CD8-positive, alpha-beta memory T cell (primary cell): ENCODE results near the gene MOGAT1. TPM values are rescaled to one million over a fixed set of nuclear protein-coding genes. Genes with fewer than 3 reads are reported as not detected.

Experiments used
- CTCF ChIA-PET: fragments of 350-600 bp; sonication (Branson Sonifier 250); formaldehyde crosslinking; loops from one replicate; lab custom pipeline; 2021; ENCODE audit warnings: antibody characterized with exemption; lab: Charles Lee
- POLR2A ChIA-PET: fragments of 350-600 bp; sonication (Branson Sonifier 250); formaldehyde crosslinking; loops from one replicate; lab custom pipeline; 2021; ENCODE audit warnings: antibody characterized with exemption; lab: Charles Lee
- DNase-seq, 5 donors: peaks; one replicate each; pipeline versions ENCODE4 v3.0.0 to v3.0.0-alpha.2; 2020 to 2022; ENCODE audit warnings: mixed read lengths in 1 of 5
- H3K27ac ChIP-seq: one replicate; pipeline ENCODE4 v1.7.0; 2013; ENCODE audit warnings: low read depth, mild to moderate bottlenecking, low read length, moderate library complexity
- H3K27me3 ChIP-seq: 2 replicates; pipeline ENCODE4 v1.7.0; 2013; ENCODE audit warnings: low read length, mild to moderate bottlenecking; ENCODE audit not compliant: insufficient read depth, poor library complexity, severe bottlenecking
- H3K36me3 ChIP-seq: 2 replicates; pipeline ENCODE4 v1.7.0; 2013; ENCODE audit warnings: mild to moderate bottlenecking, low read length, moderate library complexity; ENCODE audit not compliant: insufficient read depth
- H3K4me1 ChIP-seq: 2 replicates; pipeline ENCODE4 v1.7.0; 2013; ENCODE audit warnings: mild to moderate bottlenecking, low read length, moderate library complexity; ENCODE audit not compliant: insufficient read depth
- H3K4me3 ChIP-seq: 2 replicates; pipeline ENCODE4 v1.7.0; 2013; ENCODE audit warnings: mild to moderate bottlenecking, low read length
- H3K9me3 ChIP-seq: 2 replicates; pipeline ENCODE4 v1.7.0; 2013; ENCODE audit warnings: mild to moderate bottlenecking, low read length
- H3K27ac Mint-ChIP-seq, 8 donors: one replicate each; pipeline ENCODE4 v1.8.0; 2020 to 2021; ENCODE audit warnings: mixed read lengths in 8 of 8, mild to moderate bottlenecking in 6 of 8, inconsistent platforms in 3 of 8, moderate library complexity in 3 of 8
- H3K27me3 Mint-ChIP-seq, 2 donors: one replicate each; pipeline ENCODE4 v1.8.0; 2020 to 2021; ENCODE audit warnings: mixed read lengths in 2 of 2, mild to moderate bottlenecking in 1 of 2, moderate library complexity in 1 of 2
- H3K36me3 Mint-ChIP-seq, 3 donors: one replicate each; pipeline ENCODE4 v1.8.0; 2020 to 2021; ENCODE audit warnings: mixed read lengths in 3 of 3, inconsistent platforms in 1 of 3, mild to moderate bottlenecking in 1 of 3
- H3K4me1 Mint-ChIP-seq, 3 donors: one replicate each; pipeline ENCODE4 v1.8.0; 2020 to 2021; ENCODE audit warnings: mixed read lengths in 3 of 3, inconsistent platforms in 1 of 3, mild to moderate bottlenecking in 1 of 3
- H3K4me3 Mint-ChIP-seq, 7 donors: one replicate each; pipeline ENCODE4 v1.8.0; 2020 to 2021; ENCODE audit warnings: mixed read lengths in 7 of 7, mild to moderate bottlenecking in 6 of 7, moderate library complexity in 4 of 7, inconsistent platforms in 2 of 7
- H3K9me3 Mint-ChIP-seq, 5 donors: one replicate each; pipeline ENCODE4 v1.8.0; 2020 to 2022; ENCODE audit warnings: mixed read lengths in 5 of 5, mild to moderate bottlenecking in 3 of 5, moderate library complexity in 2 of 5, inconsistent platforms in 1 of 5
- polyA plus RNA-seq: library from polyadenylated mRNA; unstranded; fragments of 300-500 nt; fragmentation: Illumina TruSeq; gene quantifications from one replicate; pipeline ENCODE4 v1.2.3, GENCODE V29; 2021
- total RNA-seq, 2 experiments: library from RNA; stranded (reverse); gene quantifications; one replicate each; pipeline ENCODE4 v1.2.3, GENCODE V29; 2021

The MOGAT1 gene
- total and polyA plus RNA-seq, 3 experiments from 2014 or later, result not detected

GRCh38 chr2:222731201-222731621, 59.8 kb downstream of the MOGAT1 start:
- Mint-ChIP-seq H3K27ac (no peak overlapping the region), H3K9me3 (no peaks in the 10 kb centered on the region), H3K4me3 (no peak overlapping the region), H3K27me3 (peaks cover 10 to 31% of the 10 kb centered on the region in 2 donors), H3K4me1 (no peaks in the 10 kb centered on the region), H3K36me3 (no peaks in the 10 kb centered on the region)
- CTCF ChIA-PET, result no interaction called here
- H3K4me1 ChIP-seq, result no peaks in the 10 kb centered on the region
- H3K4me3 ChIP-seq, result no peak overlapping the region
- H3K27ac ChIP-seq, result no peak overlapping the region
- DNase-seq, result no peak
- H3K9me3 ChIP-seq, result no peaks in the 10 kb centered on the region
- H3K36me3 ChIP-seq, result no peaks in the 10 kb centered on the region
- no peaks in the 10 kb centered on the region for H3K27me3 ChIP-seq
- POLR2A ChIA-PET, result no interaction called here

- H3K36me3 ChIP-seq, result no peaks in the 10 kb centered on the region
- CTCF ChIA-PET, result no interaction called here
- no peak overlapping the region for H3K27ac Mint-ChIP-seq
- H3K4me1 Mint-ChIP-seq, result no peaks in the 10 kb centered on the region
- no peaks in the 10 kb centered on the region for H3K9me3 ChIP-seq
- H3K4me3 ChIP-seq, result no peak overlapping the region
- H3K27ac ChIP-seq, result no peak overlapping the region
- no peaks in the 10 kb centered on the region for H3K4me1 ChIP-seq
- no peak for DNase-seq
- peaks cover 10 to 32% of the 10 kb centered on the region in 2 donors for H3K27me3 Mint-ChIP-seq
- POLR2A ChIA-PET, result no interaction called here
- no peaks in the 10 kb centered on the region for H3K9me3 Mint-ChIP-seq
- no peaks in the 10 kb centered on the region for H3K27me3 ChIP-seq
- H3K36me3 Mint-ChIP-seq, result no peaks in the 10 kb centered on the region
- no peak overlapping the region for H3K4me3 Mint-ChIP-seq
Observed at GRCh38 chr2:222732489-222733178, 61.2 kb downstream of the MOGAT1 start.

DNA sequence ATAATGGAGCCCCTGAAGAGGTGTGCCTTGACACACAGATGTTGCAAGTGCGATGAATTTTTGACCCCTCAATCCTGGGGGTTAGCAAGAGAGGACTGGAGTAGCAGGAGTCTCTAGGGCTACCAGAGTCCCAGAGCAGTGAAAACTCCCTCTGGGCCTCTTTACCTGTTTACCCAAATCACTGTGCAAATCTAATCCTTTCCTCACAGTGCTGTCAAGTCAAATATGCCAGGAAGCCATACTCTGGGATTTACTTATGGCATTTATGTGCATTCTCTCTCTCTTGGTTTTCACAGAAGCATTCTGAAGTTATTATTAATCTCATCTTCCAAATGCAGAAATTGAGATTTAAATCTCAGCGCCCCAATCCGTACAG, 62.0 kb downstream of the MOGAT1 start:
- POLR2A ChIA-PET, result no interaction called here
- no peaks in the 10 kb centered on the region for H3K4me1 ChIP-seq
- peaks cover 10 to 34% of the 10 kb centered on the region in 2 donors for H3K27me3 Mint-ChIP-seq

DNA sequence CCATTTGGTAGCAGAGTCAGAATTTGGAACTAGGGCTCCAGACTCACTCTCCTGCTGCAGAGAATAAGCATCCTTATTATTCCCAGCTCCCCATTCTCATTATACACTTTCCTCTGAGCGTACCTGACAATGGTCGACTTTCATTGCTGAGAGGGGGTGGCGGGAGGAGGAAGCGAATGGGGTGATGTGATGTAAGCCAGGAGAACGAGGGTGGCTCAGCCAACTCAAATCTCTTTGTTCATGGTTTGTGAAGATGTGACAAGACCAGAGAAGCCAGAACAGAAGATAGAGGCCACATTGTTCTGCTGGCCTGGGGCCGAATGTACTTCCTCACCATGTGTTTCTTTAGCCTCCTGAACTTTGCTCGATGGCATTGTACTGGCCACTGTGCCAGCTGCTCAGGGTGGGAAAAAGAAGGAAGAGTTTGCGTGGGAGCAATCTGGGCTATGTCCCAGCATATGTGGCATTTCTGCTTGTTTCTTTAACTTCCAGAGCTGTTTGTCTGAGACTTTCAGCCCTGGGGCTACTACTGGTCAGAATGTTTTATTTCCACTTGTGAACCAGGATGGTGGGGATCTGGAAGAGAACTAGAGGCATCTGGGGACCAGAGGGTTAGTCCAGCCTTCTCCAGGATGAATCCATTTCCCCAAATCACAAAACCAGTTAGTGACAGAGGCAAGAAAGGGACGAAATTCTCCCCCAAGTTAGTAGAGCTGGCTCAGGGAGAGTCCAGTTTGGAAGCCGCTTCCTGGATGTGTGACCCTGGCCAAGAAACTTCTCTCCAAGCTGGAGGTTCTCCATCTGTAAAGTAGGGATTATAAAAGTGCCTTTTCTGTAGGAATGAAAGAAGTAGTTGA, 62.6 kb downstream of the MOGAT1 start:
- ChIA-PET POLR2A (no interaction called here), CTCF (no interaction called here)
- Mint-ChIP-seq H3K9me3 (no peaks in the 10 kb centered on the region), H3K4me3 (no peak overlapping the region), H3K4me1 (peaks cover 0 to 3% (median 0%) of the 10 kb centered on the region in 3 donors), H3K27me3 (peaks cover 8 to 36% of the 10 kb centered on the region in 2 donors), H3K36me3 (no peaks in the 10 kb centered on the region), H3K27ac (no peak overlapping the region)
- Histone ChIP-seq H3K9me3 (no peaks in the 10 kb centered on the region), H3K27ac (no peak overlapping the region), H3K4me3 (no peak overlapping the region), H3K27me3 (no peaks in the 10 kb centered on the region), H3K4me1 (no peaks in the 10 kb centered on the region), H3K36me3 (no peaks in the 10 kb centered on the region)
- no peak for DNase-seq

More for the DNA sequence above, 62.0 kb downstream of the MOGAT1 start:
- Histone ChIP-seq H3K4me3 (no peak overlapping the region), H3K9me3 (no peaks in the 10 kb centered on the region), H3K27me3 (no peaks in the 10 kb centered on the region), H3K27ac (no peak overlapping the region), H3K36me3 (no peaks in the 10 kb centered on the region)
- no peaks in the 10 kb centered on the region for H3K36me3 Mint-ChIP-seq
- H3K9me3 Mint-ChIP-seq, result no peaks in the 10 kb centered on the region
- H3K4me3 Mint-ChIP-seq, result no peak overlapping the region
- H3K4me1 Mint-ChIP-seq, result no peaks in the 10 kb centered on the region
- CTCF ChIA-PET, result no interaction called here
- DNase-seq, result no peak
- H3K27ac Mint-ChIP-seq, result no peak overlapping the region

DNA sequence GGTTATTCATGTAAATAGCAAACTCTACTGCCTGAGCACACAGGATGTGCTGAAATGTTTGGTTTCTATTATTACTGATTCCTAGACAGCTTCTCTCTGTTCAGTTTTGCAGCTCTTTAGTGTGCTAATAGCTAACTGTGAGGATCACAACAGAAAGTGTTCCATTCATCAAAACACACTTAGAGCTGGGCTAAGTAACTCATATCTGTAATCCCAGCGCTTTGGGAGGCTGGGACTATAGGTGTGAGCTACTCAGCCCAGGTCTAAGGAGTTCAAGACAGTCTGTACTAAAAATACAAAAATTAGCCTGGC, 63.2 kb downstream of the MOGAT1 start:
- Histone ChIP-seq H3K27ac (no peak overlapping the region), H3K4me3 (no peak overlapping the region), H3K36me3 (no peaks in the 10 kb centered on the region), H3K4me1 (no peaks in the 10 kb centered on the region), H3K9me3 (no peaks in the 10 kb centered on the region), H3K27me3 (no peaks in the 10 kb centered on the region)
- Mint-ChIP-seq H3K36me3 (no peaks in the 10 kb centered on the region), H3K4me3 (no peak overlapping the region), H3K27me3 (peaks cover 4 to 36% of the 10 kb centered on the region in 2 donors), H3K4me1 (peaks cover 0 to 4% (median 0%) of the 10 kb centered on the region in 3 donors), H3K27ac (no peak overlapping the region), H3K9me3 (no peaks in the 10 kb centered on the region)
- ChIA-PET CTCF (no interaction called here), POLR2A (no interaction called here)
- no peak for DNase-seq

- no peak overlapping the region for H3K4me3 Mint-ChIP-seq
- no peaks in the 10 kb centered on the region for H3K4me1 ChIP-seq
- no peaks in the 10 kb centered on the region for H3K36me3 Mint-ChIP-seq
- H3K4me3 ChIP-seq, result no peak overlapping the region
- POLR2A ChIA-PET, result no interaction called here
- H3K27ac Mint-ChIP-seq, result no peak overlapping the region
- no peak overlapping the region for H3K27ac ChIP-seq
- no peaks in the 10 kb centered on the region for H3K27me3 ChIP-seq
- H3K27me3 Mint-ChIP-seq, result peaks cover 2 to 23% of the 10 kb centered on the region in 2 donors
- H3K36me3 ChIP-seq, result no peaks in the 10 kb centered on the region
- peaks cover 0 to 4% (median 0%) of the 10 kb centered on the region in 3 donors for H3K4me1 Mint-ChIP-seq
- no peaks in the 10 kb centered on the region for H3K9me3 Mint-ChIP-seq
- CTCF ChIA-PET, result no interaction called here
- H3K9me3 ChIP-seq, result no peaks in the 10 kb centered on the region
- DNase-seq, result no peak
Observed at GRCh38 chr2:222736301-222736700, 64.8 kb downstream of the MOGAT1 start.

DNA sequence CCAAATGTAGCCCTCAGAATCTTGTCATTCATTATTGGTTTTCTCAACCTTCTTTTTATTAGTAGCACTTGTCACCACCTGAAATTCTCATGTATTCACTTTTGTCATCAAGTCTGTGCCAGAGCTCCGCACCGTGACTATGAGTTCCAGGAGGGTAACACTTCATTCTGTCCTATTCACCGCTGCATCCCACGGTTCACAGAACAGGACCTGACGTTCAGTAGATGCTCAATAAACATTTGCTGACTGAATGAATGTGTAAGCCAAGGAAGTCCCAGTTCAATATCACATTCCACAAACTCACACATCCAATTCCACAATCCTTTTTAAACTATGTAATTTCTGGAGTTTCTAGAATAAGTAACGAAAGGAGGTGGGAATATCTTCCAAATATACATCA, 65.5 kb downstream of the MOGAT1 start:
- no peaks in the 10 kb centered on the region for H3K36me3 Mint-ChIP-seq
- Histone ChIP-seq H3K9me3 (no peaks in the 10 kb centered on the region), H3K4me3 (no peak overlapping the region), H3K4me1 (no peaks in the 10 kb centered on the region), H3K27ac (no peak overlapping the region), H3K27me3 (no peaks in the 10 kb centered on the region), H3K36me3 (no peaks in the 10 kb centered on the region)
- DNase-seq, result no peak
- ChIA-PET POLR2A (no interaction called here), CTCF (interaction anchor here (1.5 to 1.6 kb wide), 2 partner anchors 33 to 46 kb away, joined by 3 read pairs; no protein-coding TSS in a partner anchor)
- H3K27ac Mint-ChIP-seq, result no peak overlapping the region
- H3K4me1 Mint-ChIP-seq, result peaks cover 0 to 4% (median 0%) of the 10 kb centered on the region in 3 donors
- peaks cover 2 to 23% of the 10 kb centered on the region in 2 donors for H3K27me3 Mint-ChIP-seq
- H3K9me3 Mint-ChIP-seq, result no peaks in the 10 kb centered on the region
- H3K4me3 Mint-ChIP-seq, result no peak overlapping the region

DNA sequence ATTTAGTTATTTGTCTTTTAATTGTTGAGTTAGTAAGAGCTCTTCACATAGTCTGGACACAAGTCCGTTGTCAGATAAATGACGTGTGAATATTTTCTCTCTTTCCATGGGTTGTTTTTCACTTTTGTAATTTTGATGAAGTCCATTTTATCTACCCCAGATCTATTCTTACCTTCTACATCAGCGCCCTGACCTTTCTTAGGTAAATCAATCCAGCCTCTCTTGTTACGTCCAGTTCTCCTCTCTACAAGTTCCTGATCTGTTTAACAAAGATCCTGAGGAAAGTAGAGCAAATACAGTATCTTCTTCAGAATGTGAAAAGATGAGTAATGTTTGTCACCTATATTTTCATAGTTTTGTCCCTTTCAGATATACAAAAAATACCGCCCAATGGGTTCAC, 66.9 kb downstream of the MOGAT1 start:
- Mint-ChIP-seq H3K4me1 (peaks cover 0 to 7% (median 2%) of the 10 kb centered on the region in 3 donors), H3K36me3 (no peaks in the 10 kb centered on the region), H3K4me3 (no peak overlapping the region), H3K9me3 (no peaks in the 10 kb centered on the region), H3K27ac (no peak overlapping the region), H3K27me3 (peaks cover 2 to 21% of the 10 kb centered on the region in 2 donors)
- no peak for DNase-seq
- Histone ChIP-seq H3K36me3 (no peaks in the 10 kb centered on the region), H3K4me3 (no peak overlapping the region), H3K27me3 (no peaks in the 10 kb centered on the region), H3K4me1 (no peaks in the 10 kb centered on the region), H3K27ac (no peak overlapping the region), H3K9me3 (no peaks in the 10 kb centered on the region)
- ChIA-PET POLR2A (no interaction called here), CTCF (interaction anchor here (0.7 to 1.6 kb wide), 3 partner anchors 34 to 1018 kb away, joined by 3 read pairs; no protein-coding TSS in a partner anchor)
